ENCODE results near the gene PPFIBP2.

- TF ChIP-seq CTCF (IDR thresholded peaks at IDR 0.05 in 2 of 3, conservative IDR thresholded peaks at IDR 0.05 in 1 of 3; ENCODE audit: control insufficient read depth in 2 of 3, extremely low read depth in 1 of 3, insufficient read depth in 1 of 3, low read depth in 3 of 3, low read length in 3 of 3), result no peak
- no peak for TF ChIP-seq TCF12 (IDR thresholded peaks at IDR 0.05; ENCODE audit: low read depth, low read length)
- no peak for TF ChIP-seq ZBTB33 (IDR thresholded peaks at IDR 0.05)
Measured at GRCh38 chr11:7511401-7511800, 2.4 kb upstream of the PPFIBP2 start.

All from GM12878 (cell line).